DMS53 (cell line): ENCODE measurements around the gene SNRNP25.

Experiments used
- DNase-seq: peaks from one replicate; lab custom pipeline; 2025; lab: John Stamatoyannopoulos, UW

SNRNP25 gene

GRCh38 chr16:78444-79150 lies 25.0 kb downstream of the SNRNP25 start:
- peak; percentile 56 for DNase-seq

GRCh38 chr16:79151-80054 lies 25.8 kb downstream of the SNRNP25 start:
- DNase-seq, result no peak

GRCh38 chr16:83060-83603 lies 29.5 kb downstream of the SNRNP25 start:
- no peak for DNase-seq

- DNase-seq, result peak; percentile 95
Measured at GRCh38 chr16:83781-84615, 30.4 kb downstream of the SNRNP25 start.

GRCh38 chr16:84718-85406 lies 31.2 kb downstream of the SNRNP25 start:
- peak; percentile 97 for DNase-seq

- no peak for DNase-seq
Measured at GRCh38 chr16:85407-85782, 31.8 kb downstream of the SNRNP25 start.

- DNase-seq, result no peak
Measured at GRCh38 chr16:85865-86264, 32.2 kb downstream of the SNRNP25 start.

- no peak for DNase-seq
Measured at GRCh38 chr16:86483-86952, 32.9 kb downstream of the SNRNP25 start.

GRCh38 chr16:88613-89012 lies 35.0 kb downstream of the SNRNP25 start:
- DNase-seq, result no peak

GRCh38 chr16:89391-90302 lies 36.0 kb downstream of the SNRNP25 start:
- no peak for DNase-seq

- no peak for DNase-seq
Measured at GRCh38 chr16:91484-91883, 37.9 kb downstream of the SNRNP25 start.

GRCh38 chr16:92431-93339 lies 39.1 kb downstream of the SNRNP25 start:
- no peak for DNase-seq

- DNase-seq, result no peak
Measured at GRCh38 chr16:94918-95265, 41.3 kb downstream of the SNRNP25 start.

- DNase-seq, result peak; percentile 91
Measured at GRCh38 chr16:96935-97381, 43.3 kb downstream of the SNRNP25 start.

GRCh38 chr16:97822-98221 lies 44.2 kb downstream of the SNRNP25 start:
- no peak for DNase-seq

GRCh38 chr16:100989-101388 lies 47.4 kb downstream of the SNRNP25 start:
- no peak for DNase-seq

- DNase-seq, result no peak
Measured at GRCh38 chr16:101586-101985, 48.0 kb downstream of the SNRNP25 start.

- no peak for DNase-seq
Measured at GRCh38 chr16:102060-102855, 48.6 kb downstream of the SNRNP25 start.
